ENCODE results near the gene MTR. TPM values are rescaled to one million over a fixed set of nuclear protein-coding genes. Genes with fewer than 3 reads are reported as not detected.

The MTR gene
- 10 to 100 TPM; 61.1 to 69.8 TPM for total RNA-seq

DNA sequence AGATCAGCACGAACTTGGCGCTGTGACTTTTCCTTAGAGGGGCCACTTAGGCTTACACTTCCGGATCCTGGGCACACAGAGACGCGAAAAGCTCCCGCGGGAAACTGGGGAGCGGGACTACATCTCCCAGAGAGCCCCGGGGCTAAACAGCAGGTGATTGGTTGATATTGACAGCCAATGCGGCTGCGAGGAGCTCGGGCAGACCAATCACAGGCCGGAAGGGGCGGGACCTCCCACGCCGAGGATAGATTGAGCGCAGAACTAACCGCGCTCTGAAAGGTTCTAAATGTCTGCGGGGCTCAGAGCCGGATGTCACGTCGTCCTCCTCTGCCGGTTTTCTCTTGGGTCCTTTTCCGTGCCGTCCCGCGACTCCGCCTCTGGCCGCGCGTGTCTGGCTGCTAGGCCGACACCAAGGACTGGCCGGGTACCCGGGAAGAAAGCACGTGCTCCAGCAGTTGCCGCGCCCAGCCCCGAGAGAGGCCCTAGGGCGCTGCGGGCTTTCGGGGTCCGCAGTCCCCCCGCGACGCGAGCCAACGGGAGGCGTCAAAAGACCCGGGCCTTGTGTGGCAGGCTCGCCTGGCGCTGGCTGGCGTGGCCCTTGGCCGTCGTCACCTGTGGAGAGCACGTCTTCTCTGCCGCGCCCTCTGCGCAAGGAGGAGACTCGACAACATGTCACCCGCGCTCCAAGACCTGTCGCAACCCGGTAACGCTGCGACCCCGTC lies at the start of gene MTR:
Gene MTR (plus strand): TSS at position 258 of the 722 bp plus-strand sequence. CDS start 412 bp downstream, at position 670.
- Mint-ChIP-seq H3K9me3 (no peaks in the 10 kb centered on the region), H3K27me3 (ENCODE audit: low read depth) (no peaks in the 10 kb centered on the region), H3K27ac (peak within 1 kb of the TSS; percentile 95), H3K4me3 (peak within 1 kb of the TSS; percentile 89 to 94), H3K4me1 (ENCODE audit: low read depth) (peaks cover 41% of the 10 kb centered on the region), H3K36me3 (ENCODE audit: insufficient read depth in 2 of 2) (peaks cover 3 to 4% of the 10 kb centered on the region in 2 donors)
- DNase-seq (peak; percentile 95 to 97), ATAC-seq (replicated peaks in 1 of 2) (peak; percentile 95 to 96)

DNA sequence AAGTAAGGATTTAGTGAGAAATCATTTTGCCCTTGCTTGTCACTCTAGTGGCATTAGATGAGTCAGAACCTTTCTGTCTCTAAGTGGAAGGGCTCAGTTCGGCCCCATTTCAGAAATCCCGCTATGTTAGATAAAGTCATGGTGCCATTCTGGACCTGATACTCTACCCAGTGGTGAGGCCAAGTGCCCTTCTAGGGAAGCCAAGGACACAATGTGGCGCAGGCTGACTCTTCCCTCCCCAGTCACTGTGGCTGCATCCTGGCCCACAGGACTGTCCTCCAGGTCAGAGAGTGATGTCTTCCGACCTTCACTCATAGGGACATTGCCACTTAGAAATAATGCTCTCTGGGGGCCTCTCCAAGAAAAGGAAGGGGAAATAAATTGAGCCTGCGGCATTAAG lies 48.3 kb upstream of the MTR start:
- no peak overlapping the region for H3K4me3 Mint-ChIP-seq
- H3K4me1 Mint-ChIP-seq (ENCODE audit: low read depth): no peaks in the 10 kb centered on the region

DNA sequence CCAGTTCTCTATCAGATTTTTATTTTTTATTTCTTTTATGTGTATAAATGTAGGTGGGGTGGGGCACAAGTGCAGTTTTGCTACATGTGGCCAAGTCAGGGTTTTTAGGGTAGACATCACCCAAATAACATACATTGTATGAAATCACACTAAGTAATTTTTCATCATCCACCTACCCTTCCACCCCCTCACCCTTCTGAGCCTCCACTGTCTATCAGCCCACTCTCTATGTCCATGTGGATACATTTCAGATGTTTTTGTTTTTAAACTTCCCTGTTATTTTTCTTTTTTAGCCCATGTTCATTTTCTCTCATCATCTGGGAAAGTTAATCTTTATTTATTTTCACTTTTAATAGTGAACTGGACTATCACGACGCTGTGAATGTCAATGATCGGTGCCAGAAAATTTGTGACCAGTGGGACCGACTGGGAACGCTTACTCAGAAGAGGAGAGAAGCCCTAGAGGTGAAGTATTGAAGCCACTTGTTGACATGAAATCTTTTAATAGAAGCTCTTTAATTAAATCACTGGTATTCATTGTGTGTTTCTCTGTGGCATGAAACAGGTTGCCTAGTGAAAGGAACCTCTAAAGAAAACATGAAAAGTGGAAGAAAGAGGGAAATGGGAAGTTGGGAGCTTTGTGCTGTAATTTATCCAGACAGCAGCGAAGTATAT lies 47.6 kb upstream of the MTR start:
- no peaks in the 10 kb centered on the region for H3K36me3 Mint-ChIP-seq (ENCODE audit: insufficient read depth in 2 of 2)

More for the DNA sequence above, 48.3 kb upstream of the MTR start:
- Mint-ChIP-seq H3K9me3 (no peaks in the 10 kb centered on the region), H3K27ac (no peak overlapping the region), H3K36me3 (ENCODE audit: insufficient read depth in 2 of 2) (no peaks in the 10 kb centered on the region), H3K27me3 (ENCODE audit: low read depth) (peaks cover 4% of the 10 kb centered on the region)
- ATAC-seq (replicated peaks in 1 of 2) (no peak), DNase-seq (no peak)

DNA sequence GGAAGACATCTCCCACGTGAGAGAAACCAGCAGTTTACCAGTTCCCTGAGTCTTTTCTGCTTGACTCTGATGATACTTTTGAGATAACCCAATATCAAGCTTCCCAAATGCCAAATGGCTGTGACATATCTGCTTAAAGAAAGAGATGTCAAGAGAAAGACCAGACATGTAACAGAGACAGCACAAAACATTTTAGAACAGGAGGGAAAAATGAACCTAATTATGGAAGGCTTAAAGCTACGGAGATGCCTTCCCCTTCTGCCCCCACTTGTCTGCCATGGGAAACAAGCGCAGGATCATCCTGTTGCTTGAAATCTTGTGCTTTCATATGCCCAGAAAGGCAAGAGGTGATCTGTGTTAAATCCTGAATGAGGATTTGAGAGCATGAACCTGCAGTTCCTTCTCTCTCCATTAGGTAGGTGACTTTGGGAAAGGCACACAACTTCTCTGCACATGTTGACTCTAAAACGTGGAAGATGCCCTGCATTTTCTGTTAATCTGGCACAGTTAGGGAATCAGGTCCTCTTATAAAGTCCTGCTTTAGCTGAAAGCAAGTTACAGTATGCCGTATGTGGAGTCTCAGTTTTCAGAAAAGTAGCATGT lies 46.7 kb upstream of the MTR start:
- no peaks in the 10 kb centered on the region for H3K27me3 Mint-ChIP-seq (ENCODE audit: low read depth)
- no peak for DNase-seq
- H3K4me3 Mint-ChIP-seq: no peak overlapping the region
- H3K36me3 Mint-ChIP-seq (ENCODE audit: insufficient read depth in 2 of 2): no peaks in the 10 kb centered on the region
- H3K4me1 Mint-ChIP-seq (ENCODE audit: low read depth): no peaks in the 10 kb centered on the region
- no peak for ATAC-seq (replicated peaks in 1 of 2)
- H3K27ac Mint-ChIP-seq: no peak overlapping the region
- H3K9me3 Mint-ChIP-seq: no peaks in the 10 kb centered on the region

More for the DNA sequence above, 47.6 kb upstream of the MTR start:
- Mint-ChIP-seq H3K9me3 (no peaks in the 10 kb centered on the region), H3K27ac (no peak overlapping the region), H3K4me3 (no peak overlapping the region), H3K27me3 (ENCODE audit: low read depth) (no peaks in the 10 kb centered on the region), H3K4me1 (ENCODE audit: low read depth) (no peaks in the 10 kb centered on the region)
- ATAC-seq (replicated peaks in 1 of 2) (no peak), DNase-seq (no peak)

DNA sequence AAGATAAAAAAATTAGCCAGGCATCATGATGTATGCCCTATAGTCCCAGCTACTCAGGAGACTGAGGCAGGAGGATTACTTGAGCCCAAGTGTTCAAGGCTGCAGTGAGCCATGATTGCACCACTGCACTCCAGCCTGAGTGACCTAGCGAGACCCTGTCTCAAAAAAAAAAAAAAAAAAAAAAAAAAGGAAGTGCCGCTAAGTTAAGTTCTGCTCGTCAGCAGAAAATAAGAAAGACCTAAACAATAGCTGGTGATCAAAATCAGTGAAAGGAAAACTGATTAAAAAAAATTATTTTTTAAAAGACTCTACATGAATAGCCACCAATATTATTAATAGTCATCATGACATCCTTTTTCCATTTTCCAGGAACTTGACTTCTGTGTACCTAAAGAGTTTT lies 44.2 kb upstream of the MTR start:
- H3K4me3 Mint-ChIP-seq: no peak overlapping the region
- no peaks in the 10 kb centered on the region for H3K9me3 Mint-ChIP-seq
- ATAC-seq (replicated peaks in 1 of 2) (no peak), DNase-seq (no peak)
- H3K36me3 Mint-ChIP-seq (ENCODE audit: insufficient read depth in 2 of 2): no peaks in the 10 kb centered on the region
- H3K27ac Mint-ChIP-seq: no peak overlapping the region
- no peaks in the 10 kb centered on the region for H3K4me1 Mint-ChIP-seq (ENCODE audit: low read depth)
- no peaks in the 10 kb centered on the region for H3K27me3 Mint-ChIP-seq (ENCODE audit: low read depth)

DNA sequence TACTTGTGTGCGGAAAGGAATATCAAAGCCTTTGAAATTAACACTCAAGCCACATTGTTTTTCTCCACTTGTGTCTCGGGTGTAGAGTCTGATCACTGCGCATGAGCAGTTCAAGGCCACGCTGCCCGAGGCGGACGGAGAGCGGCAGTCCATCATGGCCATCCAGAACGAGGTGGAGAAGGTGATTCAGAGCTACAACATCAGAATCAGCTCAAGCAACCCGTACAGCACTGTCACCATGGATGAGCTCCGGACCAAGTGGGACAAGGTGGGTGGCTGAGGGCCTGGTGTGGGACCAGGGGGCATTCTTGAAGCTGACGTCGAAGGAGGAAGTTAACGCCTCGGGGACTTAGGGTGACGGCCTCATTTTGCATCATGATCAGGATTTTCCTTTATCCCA lies 43.7 kb upstream of the MTR start:
- no peak for ATAC-seq (replicated peaks in 1 of 2)

DNA sequence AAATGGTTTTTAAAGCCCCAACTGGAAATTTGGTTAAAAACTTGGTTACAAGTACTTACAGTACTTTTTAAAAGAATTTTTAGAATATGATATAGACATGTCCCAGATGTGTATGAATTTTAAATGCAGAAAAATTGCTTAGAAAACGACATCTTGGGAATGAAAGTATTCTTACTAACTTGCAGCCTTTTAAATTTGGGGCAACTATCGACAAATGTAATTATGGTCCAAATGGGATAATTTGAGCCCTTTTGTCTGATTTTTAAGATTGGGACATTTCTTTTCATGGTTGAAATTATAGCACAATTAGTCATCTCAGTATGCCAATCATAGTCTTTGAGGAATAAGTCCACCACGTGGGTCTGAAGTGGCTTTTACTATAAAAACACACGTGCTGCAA lies 43.2 kb upstream of the MTR start:
- H3K27me3 Mint-ChIP-seq (ENCODE audit: low read depth): no peaks in the 10 kb centered on the region
- no peaks in the 10 kb centered on the region for H3K9me3 Mint-ChIP-seq
- H3K36me3 Mint-ChIP-seq (ENCODE audit: insufficient read depth in 2 of 2): no peaks in the 10 kb centered on the region
- ATAC-seq (replicated peaks in 1 of 2) (no peak), DNase-seq (no peak)
- no peak overlapping the region for H3K4me3 Mint-ChIP-seq
- no peak overlapping the region for H3K27ac Mint-ChIP-seq
- no peaks in the 10 kb centered on the region for H3K4me1 Mint-ChIP-seq (ENCODE audit: low read depth)

More for the DNA sequence above, 43.7 kb upstream of the MTR start:
- Mint-ChIP-seq H3K9me3 (no peaks in the 10 kb centered on the region), H3K27me3 (ENCODE audit: low read depth) (no peaks in the 10 kb centered on the region), H3K4me3 (no peak overlapping the region), H3K4me1 (ENCODE audit: low read depth) (no peaks in the 10 kb centered on the region), H3K27ac (no peak overlapping the region), H3K36me3 (ENCODE audit: insufficient read depth in 2 of 2) (no peaks in the 10 kb centered on the region)
- no peak for DNase-seq

DNA sequence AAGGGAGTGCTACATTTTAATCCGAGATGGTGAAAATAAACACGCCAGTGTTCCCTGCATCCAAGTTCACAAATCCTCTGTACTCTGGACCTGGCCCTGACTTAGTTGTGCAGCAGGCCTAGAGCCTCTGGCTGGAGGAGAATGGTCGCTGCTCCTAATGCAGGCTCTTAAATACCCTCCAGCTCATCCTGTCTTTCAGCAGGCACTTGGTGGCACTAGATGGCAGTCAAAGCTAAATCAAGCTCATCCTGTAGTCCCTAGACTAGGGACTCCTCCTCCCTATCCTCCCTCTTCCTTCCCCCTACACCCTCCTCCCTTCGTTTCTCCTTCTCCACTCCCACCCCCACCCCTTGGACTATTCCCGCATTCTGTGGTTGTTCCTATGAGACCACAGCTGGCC lies 41.6 kb upstream of the MTR start:
- ATAC-seq (replicated peaks in 1 of 2) (no peak), DNase-seq (peak in 1 of 2 donors; percentile 4)
- H3K27me3 Mint-ChIP-seq (ENCODE audit: low read depth): no peaks in the 10 kb centered on the region
- H3K27ac Mint-ChIP-seq: no peak overlapping the region
- no peaks in the 10 kb centered on the region for H3K4me1 Mint-ChIP-seq (ENCODE audit: low read depth)
- H3K9me3 Mint-ChIP-seq: no peaks in the 10 kb centered on the region
- no peak overlapping the region for H3K4me3 Mint-ChIP-seq
- no peaks in the 10 kb centered on the region for H3K36me3 Mint-ChIP-seq (ENCODE audit: insufficient read depth in 2 of 2)

DNA sequence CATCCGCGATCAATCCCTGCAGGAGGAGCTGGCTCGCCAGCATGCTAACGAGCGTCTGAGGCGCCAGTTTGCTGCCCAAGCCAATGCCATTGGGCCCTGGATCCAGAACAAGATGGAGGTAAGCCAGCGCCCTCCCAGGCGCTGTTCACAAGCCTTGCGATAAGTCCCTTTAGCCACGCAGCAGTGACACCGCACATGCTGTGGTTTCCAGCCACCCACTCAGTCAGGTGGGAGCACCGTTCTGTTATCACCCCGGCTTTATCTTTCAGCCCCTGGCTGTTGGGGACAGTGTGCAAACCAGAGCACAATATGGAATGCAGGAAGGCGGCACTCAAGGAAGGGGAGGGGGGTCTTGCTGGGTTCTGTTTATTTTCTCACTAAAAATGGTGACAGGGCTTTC lies 41.1 kb upstream of the MTR start:
- Mint-ChIP-seq H3K36me3 (ENCODE audit: insufficient read depth in 2 of 2) (no peaks in the 10 kb centered on the region), H3K4me1 (ENCODE audit: low read depth) (no peaks in the 10 kb centered on the region), H3K9me3 (no peaks in the 10 kb centered on the region), H3K27me3 (ENCODE audit: low read depth) (no peaks in the 10 kb centered on the region), H3K27ac (no peak overlapping the region), H3K4me3 (no peak overlapping the region)
- ATAC-seq (replicated peaks in 1 of 2) (no peak), DNase-seq (no peak)

DNA sequence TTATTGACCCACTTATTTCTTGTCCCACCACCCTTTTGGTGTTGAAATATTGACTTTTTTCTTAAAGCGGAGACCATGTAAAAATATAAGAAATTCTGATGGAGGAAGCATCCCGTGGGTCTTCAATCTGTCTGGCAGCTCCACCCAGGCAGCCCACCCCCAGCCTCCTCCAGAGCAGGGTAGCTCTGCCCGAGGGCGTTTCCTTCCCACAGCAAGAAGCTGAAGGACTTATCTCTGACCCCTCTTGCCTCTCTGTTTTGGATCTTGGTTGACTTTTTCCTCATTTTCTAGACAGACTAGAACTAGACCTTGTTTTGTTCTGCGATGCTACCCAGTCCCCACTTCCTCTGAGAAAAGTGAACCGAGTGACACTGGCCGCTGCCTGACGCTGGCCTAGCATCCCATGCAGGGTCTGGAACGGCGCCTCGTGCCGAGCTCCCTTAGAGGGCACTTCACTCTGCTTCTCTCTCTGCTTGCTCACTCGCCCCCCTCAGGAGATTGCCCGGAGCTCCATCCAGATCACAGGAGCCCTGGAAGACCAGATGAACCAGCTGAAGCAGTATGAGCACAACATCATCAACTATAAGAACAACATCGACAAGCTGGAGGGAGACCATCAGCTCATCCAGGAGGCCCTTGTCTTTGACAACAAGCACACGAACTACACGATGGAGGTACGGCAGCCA lies 40.4 kb upstream of the MTR start:
- Mint-ChIP-seq H3K27ac (no peak overlapping the region), H3K4me1 (ENCODE audit: low read depth) (peaks cover 6% of the 10 kb centered on the region), H3K9me3 (no peaks in the 10 kb centered on the region), H3K27me3 (ENCODE audit: low read depth) (no peaks in the 10 kb centered on the region), H3K4me3 (no peak overlapping the region), H3K36me3 (ENCODE audit: insufficient read depth in 2 of 2) (no peaks in the 10 kb centered on the region)
- DNase-seq: no peak
- no peak for ATAC-seq (replicated peaks in 1 of 2)

DNA sequence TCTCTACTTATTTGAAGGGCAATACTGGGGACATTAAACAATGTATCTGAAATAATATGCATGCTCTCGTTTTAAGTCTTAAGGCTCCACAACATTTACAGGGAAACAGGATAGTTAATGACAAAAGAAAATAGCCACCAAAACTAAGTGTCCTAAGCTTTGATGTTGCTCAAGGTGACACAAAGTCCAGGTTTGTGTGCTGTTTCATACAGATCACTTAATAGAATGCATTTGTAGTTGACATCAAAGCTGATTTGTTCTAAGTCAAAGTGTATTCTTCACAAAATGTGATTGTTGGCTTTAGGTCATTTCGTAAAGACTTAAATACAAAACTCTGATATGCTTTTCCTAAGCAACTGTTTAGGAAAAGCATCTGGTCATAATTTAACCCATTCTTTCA lies 37.5 kb upstream of the MTR start:
- peaks cover 6% of the 10 kb centered on the region for H3K4me1 Mint-ChIP-seq (ENCODE audit: low read depth)
- no peaks in the 10 kb centered on the region for H3K36me3 Mint-ChIP-seq (ENCODE audit: insufficient read depth in 2 of 2)
- no peaks in the 10 kb centered on the region for H3K27me3 Mint-ChIP-seq (ENCODE audit: low read depth)
- DNase-seq: no peak
- H3K27ac Mint-ChIP-seq: no peak overlapping the region
- no peaks in the 10 kb centered on the region for H3K9me3 Mint-ChIP-seq
- no peak for ATAC-seq (replicated peaks in 1 of 2)
- no peak overlapping the region for H3K4me3 Mint-ChIP-seq

DNA sequence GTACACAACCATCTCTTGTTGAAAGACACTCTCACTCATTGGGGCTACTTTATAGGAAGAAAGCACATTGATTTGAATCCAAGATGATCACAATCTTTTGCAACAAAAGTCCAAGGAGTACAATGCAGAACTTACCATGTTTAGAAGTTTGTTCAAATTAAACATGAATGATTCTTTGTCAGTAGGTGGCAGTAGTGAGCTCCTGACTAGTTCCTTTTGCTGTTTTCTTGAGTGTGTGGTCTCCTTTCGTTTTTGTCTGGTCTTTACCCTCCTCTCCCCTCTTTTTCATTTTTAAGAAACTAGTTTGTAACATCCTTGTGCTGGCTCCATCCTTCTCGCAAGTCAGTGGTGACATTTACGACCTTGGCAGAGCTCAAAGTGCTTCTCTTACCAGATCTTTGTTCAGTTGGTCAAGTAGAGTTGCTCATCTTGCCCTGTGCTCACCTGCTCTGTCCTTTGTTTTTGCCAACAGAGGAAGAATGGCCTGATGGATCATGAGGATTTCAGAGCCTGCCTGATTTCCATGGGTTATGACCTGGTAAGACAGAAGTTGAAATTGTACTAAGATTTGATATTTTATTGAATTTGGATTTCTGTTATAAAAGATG lies 35.7 kb upstream of the MTR start:
- DNase-seq: peak in 1 of 2 donors; percentile 23

DNA sequence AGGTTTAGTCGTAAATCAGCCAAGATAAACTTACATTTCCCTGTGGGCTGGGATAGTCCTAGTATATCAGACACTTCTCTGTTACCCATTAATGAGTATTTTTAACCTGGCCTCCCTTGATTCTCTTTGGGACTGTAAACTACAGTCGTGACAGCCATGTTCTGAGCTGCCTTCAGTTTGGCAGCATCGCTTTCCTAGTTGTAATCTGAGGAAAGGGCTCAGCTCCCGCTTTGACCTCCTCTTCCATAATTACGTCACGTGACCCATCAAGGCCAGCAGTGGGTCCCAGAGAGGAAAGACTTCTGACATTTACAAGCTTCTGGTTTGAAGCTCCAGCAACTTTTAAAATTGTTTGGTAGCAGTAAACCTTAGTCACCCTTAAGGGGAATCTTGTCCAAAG lies 34.6 kb upstream of the MTR start:
- ATAC-seq (replicated peaks in 1 of 2) (no peak), DNase-seq (no peak)
- Mint-ChIP-seq H3K36me3 (ENCODE audit: insufficient read depth in 2 of 2) (no peaks in the 10 kb centered on the region), H3K27ac (no peak overlapping the region), H3K4me1 (ENCODE audit: low read depth) (peaks cover 6% of the 10 kb centered on the region), H3K4me3 (no peak overlapping the region), H3K27me3 (ENCODE audit: low read depth) (no peaks in the 10 kb centered on the region), H3K9me3 (no peaks in the 10 kb centered on the region)

More for the DNA sequence above, 35.7 kb upstream of the MTR start:
- peaks cover 6% of the 10 kb centered on the region for H3K4me1 Mint-ChIP-seq (ENCODE audit: low read depth)
- no peaks in the 10 kb centered on the region for H3K36me3 Mint-ChIP-seq (ENCODE audit: insufficient read depth in 2 of 2)
- H3K9me3 Mint-ChIP-seq: no peaks in the 10 kb centered on the region
- H3K27me3 Mint-ChIP-seq (ENCODE audit: low read depth): no peaks in the 10 kb centered on the region
- H3K4me3 Mint-ChIP-seq: peak overlapping the region in 1 of 2 donors; percentile 77
- H3K27ac Mint-ChIP-seq: peak overlapping the region; percentile 78
- ATAC-seq (replicated peaks in 1 of 2): peak in 1 of 2 donors; percentile 45

Data from activated T-cell treated with anti-CD3 and anti-CD28 coated beads, Interleukin-2, amount 50 U/mL, for 72 hours (primary cell).